RCC 7860 (cell line): ENCODE data around the gene CTSD.

Experiments
- DNase-seq: peaks from one replicate; pipeline ENCODE4 v3.0.0-alpha.2; 2015; ENCODE audit warnings: low spot score
- FAIRE-seq: peaks from 2 replicates; lab custom pipeline; 2012; peaks lifted over from hg19 to GRCh38; lab: Jason Lieb, UNC

The CTSD gene

DNA sequence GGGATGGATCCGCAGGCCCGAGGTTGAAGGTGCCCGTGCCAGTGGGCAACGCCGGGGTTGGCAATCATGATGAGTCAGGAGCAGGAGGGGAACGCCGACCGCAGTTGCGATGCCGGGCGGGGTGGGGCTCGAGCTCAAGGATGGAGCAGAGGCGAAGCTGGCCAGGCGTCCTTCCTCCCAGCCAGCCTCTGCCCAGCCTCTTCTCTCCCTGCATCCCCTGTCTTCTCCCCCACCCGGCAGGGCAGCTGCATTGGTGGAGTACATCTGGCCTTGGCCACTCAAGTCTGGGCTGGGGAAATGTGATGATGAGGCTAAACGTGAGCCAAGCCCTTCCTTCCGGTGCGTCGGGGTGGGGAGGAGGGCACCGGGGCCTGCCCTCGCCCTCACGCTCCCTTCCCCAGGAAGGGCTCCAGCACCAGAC lies 17.2 kb downstream of the CTSD start:
- FAIRE-seq (no peak), DNase-seq (no peak)

DNA sequence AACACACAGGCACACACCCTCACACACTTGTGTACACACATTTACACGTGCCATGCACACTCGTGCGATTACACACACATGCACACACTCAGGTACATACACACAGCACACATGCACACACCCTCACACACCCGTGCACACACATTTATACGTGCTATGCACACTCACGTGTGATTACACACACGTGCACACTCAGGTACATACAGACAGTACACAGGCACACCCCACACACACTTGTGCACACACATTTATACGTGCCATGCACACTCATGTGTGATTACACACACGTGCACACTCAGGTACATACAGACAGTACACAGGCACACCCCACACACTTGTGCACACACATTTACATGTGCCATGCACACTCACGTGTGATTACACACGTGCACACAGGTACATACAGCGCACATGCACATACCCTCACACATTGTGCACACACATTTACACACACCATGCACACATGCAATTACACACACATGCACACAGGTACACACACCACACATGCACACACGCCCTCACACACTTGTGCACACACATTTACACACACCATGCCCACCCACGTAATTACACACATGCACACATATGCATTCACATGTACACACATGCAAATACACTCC lies 17.9 kb downstream of the CTSD start:
- DNase-seq (no peak), FAIRE-seq (no peak)

DNA sequence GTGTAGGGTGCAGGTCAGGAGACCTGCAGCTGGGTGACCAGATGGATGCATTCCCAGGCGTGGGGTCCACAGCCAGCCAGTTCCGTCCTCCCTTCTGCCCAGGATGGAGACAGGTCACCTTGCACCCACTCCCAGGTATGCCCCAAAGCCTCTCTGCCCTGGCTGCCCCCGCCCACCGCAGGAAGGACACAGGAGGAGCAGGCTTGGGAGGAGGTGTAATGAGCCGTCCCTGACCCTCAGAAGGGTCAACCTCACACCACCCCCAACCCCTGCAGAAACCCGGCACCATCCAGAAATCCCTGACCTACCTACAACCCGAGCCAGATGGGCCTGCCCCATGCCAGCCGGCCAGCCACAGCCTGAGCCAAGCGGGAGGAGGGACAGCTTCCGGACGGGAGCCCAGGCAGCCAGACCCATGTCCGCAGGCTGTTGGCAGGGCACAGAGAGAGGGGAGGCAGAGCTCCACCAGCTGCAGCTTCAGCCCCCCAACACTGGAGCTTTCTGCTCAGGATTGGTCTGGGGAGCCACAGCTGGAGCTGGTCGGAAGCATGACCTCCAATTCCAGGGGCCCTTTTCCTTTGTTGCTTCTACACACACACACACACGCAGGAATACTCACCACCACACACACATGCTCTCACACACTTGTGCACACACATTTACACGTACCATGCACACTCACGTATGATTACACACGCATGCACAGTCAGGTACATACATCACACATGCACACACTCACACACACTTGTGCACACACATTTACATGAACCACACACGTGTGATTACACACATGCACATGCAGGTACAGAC lies 18.6 kb downstream of the CTSD start:
- DNase-seq (no peak), FAIRE-seq (no peak)

DNA sequence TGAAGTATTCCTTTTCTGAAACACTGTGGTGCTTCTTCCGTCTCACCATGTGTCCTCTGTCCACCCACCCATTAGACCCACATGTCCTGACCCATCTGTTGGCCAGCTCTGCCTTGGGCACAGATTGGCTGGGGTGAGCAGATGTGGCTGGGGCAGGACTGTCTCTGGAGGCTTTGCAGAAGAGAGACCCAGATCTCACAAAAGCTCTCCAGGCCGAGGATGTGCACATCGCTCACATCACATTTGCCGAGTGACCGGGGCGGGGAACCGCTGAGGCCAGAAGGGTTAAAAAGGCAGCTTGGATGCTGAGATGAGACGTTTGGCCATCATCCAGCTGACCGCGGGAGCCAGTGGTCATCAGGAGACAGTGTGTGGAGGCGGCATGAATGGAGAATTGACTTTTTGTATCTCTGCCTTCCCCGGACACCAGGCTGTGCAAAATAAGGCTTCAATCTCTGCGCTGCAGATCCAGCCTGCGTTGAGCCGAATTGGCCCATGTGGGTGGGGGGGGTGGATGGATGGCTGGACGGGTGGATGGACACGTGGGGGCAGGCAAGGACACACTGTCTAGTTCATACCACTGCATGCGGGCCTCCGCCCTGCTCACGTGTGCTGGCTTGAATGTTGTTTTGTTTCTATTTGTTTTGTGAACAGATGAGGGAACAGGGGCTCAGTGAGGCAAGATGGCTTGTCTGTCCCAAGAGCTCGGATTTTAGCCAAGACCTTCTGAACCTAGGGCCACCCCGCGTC lies 19.4 kb downstream of the CTSD start:
- DNase-seq (no peak), FAIRE-seq (no peak)

DNA sequence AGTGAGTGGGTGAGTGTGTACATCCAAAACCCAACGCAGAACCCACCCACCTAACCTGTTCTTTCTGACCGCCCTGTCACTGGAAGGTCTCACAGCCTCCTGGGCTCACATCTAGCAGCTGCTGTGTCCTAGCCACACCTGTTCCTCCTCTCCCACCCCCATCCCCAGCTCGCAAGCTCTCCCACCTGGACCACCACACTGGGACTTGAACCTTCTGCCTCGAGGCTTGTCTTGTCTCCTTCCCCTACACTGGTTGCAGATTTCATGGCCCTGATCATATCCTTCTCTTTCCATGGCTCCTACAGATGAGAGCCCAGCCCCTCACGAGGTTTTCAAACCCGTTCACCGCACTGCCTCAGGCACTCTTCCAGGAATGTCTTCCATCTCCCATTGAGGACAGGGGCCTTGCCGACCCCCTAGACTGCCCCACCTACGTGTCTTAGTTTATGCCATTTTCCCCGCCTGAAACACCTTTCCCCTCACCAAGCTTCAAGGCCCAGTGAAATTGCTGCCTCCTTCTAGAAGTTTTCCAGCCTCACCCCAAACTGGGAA lies 20.1 kb downstream of the CTSD start:
- FAIRE-seq, result no peak
- DNase-seq, result no peak

DNA sequence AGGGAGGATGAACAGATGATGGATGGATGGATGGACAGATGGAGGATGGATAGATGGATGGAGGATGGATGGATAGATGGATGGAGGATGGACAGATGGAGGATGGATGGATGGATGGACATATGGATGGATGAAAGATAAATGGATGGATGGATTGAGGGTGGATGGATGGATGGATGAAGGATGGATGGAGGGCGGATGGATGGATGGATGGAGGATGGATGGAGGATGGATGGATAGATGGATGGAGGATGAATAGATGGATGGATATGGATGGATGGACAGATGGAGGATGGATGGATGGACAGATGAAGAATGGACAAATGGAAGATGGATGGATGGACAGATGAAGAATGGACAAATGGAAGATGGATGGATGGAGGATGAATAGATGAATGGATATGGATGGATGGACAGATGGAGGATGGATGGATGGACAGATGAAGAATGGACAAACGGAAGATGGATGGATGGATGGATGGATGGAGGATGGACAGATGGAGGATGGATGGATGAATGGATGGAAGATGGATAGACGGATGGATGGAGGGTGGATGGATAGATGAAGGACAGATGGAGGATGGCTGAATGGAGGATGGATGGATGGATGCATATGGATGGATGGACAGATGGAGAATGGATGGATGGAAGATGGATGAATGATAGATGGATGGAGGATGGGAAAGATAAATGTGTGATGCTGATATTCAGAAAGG lies 20.7 kb downstream of the CTSD start:
- no peak for FAIRE-seq

DNA sequence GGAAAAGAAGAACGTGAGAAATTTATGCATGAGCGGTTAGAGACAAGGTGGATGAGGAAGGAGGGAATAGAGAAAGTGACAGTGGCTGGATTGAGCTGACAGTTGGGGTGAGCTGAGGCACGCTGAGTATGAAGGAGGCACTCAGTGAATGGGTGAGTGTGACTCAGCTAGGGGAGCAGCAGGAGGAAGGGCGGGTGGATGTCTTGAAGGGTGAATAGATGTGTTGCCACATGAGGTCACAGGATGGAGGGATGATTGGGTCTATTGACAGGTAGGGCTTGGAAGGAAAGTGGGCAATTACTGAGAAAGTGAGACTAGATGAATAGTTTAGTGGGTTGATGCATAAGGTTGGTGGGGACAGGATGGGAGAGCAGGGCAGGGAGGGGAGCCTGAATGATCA lies 21.4 kb downstream of the CTSD start:
- DNase-seq, result no peak
- no peak for FAIRE-seq

More for the DNA sequence above, 20.7 kb downstream of the CTSD start:
- no peak for DNase-seq

DNA sequence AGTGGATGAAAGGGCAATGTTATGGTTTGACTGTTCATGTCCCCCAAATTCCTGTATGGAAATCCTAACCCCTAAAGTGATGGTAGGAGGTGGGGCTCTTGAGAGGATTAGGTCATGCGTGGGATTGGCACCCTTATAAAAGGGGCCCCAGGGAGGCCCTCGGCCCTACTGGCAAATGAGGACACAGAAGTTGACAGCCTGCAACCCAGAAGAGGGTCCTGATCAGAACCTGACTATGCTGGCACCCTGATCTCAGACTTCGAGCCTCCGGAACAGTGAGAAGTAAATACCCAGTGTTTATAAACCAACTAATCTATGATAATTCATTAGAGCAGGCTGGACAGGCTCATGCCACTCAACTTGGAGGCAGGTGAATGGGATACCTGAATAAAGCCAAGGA lies 22.0 kb downstream of the CTSD start:
- no peak for DNase-seq
- no peak for FAIRE-seq

DNA sequence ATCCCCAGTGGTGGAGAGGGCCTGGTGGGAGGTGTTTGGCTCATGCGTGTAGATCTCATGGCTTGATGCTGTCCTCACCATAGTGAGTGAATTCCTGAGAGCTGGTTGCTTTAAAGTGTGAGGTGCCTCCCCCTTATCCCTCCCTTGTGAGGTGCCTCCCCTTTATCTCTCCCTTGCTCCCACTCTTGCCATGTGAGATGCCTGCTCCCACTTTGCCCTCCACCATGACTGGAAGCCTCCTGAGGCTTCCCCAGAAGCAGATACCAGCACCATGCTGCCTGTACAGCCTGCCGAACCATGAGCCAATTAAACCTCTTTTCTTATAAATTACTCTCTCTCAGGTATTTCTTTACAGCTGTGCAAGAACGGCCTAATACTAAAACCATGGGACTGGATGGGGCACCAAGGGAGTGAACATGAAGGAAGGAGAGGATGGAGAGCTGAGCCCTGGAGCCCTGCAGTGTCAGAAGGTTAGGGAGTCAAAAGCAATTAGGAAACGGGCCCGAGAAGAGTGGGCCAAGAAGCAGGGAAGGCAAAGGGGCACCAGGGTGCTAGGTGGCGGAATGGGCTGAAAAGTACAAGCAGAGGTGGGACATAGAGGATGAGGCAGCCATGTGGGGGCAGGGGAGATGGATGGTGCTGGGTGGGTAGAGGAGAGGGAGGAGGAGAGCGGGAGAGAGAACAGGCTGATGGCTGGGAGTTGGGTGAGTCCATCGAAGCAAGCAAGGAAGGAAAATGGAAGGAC lies 22.8 kb downstream of the CTSD start:
- FAIRE-seq, result no peak
- no peak for DNase-seq

DNA sequence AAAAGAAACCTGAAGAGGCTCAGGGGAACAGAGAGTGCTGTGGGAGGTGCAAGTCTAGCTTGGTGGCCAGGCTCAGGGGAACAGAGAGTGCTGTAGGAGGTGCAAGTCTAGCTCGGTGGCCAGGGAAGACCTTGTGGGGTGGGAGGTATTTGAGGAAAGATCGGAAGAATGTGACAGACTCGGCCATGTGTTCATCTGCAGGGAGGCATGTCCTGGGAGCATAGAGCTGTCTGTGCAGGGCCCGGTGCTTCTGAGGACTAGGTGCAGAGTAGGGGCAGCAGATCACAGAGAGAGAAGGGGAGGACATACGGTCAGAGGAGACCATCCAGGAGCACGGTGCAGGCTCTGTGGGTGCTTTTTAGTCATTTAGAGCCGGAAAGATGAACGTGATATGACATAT lies 24.2 kb downstream of the CTSD start:
- no peak for FAIRE-seq

DNA sequence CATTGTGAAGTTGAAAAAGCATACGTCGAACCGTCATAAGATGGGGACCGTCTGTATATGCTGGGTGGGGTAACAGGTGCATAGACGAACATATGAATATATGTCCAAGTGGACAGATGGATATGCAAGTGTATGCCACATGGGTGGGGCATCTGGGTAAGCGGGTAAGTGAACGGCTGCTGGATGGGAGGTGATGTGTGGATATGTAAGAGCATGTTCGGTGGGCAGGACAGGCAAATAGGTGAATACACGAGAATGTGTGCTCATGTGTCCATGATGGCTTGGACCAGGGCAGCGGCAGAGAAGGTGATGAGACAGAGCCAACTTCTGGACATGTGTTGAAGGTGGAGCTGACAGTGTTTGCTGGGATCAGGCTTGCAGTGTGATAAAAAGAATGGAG lies 25.3 kb downstream of the CTSD start:
- no peak for FAIRE-seq

More for the DNA sequence above, 24.2 kb downstream of the CTSD start:
- DNase-seq, result no peak

DNA sequence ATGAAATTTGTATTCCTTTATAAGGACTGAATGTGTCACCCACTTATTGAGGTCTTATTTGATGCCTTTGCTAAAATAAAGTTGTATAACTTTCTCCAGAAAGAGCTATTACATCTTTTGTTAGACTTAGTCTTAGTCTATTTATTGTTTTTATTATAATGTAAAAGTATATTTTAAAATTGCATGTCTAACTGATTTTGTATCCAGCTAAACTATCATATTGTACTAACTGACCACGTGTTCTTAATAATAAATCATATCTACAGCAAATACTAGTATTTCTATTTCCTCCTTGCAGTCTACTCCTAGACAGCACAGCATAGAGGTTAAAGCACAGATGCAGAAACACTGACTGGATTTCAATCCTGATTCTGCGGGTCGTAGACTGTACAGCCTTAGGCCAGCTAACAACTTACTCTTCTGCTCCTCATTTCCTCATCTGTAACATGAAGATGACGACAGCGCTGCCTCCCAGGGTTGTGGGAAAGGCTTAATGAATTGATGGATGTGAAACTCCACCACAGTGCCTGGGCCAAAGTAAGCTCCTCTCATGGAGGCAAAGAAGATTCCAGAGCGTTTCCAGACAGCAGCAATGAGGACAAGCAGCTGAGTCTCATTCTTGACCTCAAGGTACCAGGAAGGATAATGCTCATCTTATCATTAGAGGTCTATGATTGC lies 26.5 kb downstream of the CTSD start:
- no peak for FAIRE-seq

More for the DNA sequence above, 25.3 kb downstream of the CTSD start:
- DNase-seq, result no peak

DNA sequence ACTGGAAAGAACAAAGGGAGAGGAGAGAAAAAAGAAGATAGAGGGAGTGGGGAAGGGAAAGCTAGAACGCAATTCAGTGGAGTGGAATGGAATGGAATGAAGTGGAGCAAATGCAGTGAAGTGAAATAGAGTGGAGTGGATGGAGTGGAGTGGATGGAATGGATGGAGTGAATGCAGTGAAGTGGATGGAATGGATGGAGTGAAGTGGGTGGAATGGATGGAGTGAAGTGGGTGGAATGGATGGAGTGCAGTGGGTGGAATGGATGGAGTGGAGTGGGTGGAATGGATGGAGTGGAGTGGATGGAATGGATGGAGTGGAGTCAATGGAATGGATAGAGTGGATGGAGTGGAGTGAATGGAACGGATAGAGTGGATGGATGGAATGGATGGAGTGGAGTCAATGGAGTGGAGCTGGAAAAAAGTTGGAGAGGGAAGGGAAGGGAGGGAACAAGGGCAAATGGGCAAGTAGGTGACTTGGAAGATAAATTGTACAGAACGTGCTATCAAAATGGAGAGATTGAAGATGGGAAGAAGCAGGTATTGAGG lies 27.2 kb downstream of the CTSD start:
- DNase-seq (no peak), FAIRE-seq (no peak)

More for the DNA sequence above, 26.5 kb downstream of the CTSD start:
- DNase-seq, result no peak

DNA sequence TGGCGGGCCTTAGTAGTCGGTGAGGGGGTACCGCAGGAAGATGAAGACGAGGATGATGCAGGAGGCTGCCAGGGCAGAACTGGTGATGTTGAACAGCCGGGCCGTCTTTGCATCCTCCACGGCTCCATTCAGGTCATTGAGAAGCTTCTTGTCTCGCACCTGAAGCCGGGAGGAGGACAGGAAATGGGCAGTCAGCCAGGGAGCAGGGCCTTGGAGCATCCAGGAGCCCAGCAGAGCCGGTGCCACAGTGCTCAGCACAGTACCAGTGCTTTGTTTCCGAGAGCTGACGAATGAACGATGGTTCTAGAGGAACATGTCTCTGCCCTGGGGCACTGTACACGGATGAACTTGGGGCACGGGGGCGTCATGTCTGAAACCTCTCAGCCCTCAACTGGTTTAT lies 28.5 kb downstream of the CTSD start:
- FAIRE-seq, result no peak
- no peak for DNase-seq

DNA sequence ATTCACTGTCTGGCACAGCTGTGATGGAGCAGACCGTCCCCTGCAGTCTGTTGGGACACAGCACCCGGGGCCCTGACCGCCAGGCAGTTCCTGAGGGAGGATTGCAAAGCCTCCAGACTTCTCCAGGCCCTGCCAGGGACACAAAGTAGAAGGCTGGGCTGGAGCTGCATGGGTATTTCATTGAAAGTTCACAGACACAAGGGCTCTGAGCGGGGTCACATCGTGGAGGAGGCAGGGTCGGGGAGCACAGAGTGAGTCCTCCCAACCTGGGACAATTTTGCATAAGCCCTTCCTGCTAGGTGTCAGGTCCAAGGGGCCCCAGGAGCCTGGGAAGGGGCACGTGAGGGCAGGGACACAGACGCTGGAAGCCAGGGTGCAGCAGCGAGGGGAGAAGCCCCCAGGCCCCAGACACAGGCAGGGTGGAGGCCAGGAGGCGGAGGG lies 29.1 kb downstream of the CTSD start:
- FAIRE-seq, result no peak

DNA sequence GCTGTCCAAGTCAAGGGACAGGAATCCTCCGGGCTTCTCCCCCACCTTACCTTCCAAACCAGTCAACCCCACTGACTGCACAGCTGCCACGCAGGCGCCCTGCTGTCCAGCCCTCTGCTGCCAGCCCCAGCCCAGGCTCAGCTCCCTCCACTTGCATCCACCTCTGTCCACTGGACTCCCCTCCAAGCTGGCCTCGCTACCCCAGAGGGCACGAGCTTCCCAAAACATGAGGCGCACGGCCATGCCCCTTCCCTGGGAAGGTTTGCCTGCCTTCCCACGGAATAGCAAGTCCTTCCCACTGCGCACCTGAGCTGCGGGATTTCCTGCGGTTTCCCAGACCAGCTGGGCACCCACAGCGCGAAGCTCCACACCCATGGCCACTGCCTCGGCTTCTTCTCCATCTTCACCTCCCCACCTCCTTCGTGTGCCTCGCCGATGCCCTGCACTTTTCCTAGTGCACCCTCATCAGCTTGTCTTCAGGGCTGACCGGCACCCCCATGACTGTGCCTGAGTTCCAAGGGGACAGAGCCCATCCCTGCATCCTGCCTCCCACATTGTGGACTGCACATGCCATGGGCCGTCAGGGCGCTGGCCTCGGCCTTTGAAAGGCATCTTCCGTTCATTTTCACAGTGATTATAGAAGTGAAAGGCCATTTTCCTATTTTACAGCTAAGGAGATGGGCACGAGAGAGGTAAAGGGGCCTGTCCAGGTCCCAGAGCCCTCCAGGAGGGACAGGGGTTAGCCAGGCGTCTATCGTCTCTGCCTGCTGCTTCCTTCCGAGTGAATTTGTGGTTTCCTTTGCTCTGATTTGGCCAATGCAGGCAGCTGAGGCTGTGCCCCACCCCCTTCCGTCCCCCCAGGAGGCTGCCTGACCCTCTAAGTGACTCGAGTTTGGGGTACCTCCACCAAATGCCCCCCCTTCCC lies 29.7 kb downstream of the CTSD start:
- DNase-seq (no peak), FAIRE-seq (no peak)

More for the DNA sequence above, 29.1 kb downstream of the CTSD start:
- no peak for DNase-seq

DNA sequence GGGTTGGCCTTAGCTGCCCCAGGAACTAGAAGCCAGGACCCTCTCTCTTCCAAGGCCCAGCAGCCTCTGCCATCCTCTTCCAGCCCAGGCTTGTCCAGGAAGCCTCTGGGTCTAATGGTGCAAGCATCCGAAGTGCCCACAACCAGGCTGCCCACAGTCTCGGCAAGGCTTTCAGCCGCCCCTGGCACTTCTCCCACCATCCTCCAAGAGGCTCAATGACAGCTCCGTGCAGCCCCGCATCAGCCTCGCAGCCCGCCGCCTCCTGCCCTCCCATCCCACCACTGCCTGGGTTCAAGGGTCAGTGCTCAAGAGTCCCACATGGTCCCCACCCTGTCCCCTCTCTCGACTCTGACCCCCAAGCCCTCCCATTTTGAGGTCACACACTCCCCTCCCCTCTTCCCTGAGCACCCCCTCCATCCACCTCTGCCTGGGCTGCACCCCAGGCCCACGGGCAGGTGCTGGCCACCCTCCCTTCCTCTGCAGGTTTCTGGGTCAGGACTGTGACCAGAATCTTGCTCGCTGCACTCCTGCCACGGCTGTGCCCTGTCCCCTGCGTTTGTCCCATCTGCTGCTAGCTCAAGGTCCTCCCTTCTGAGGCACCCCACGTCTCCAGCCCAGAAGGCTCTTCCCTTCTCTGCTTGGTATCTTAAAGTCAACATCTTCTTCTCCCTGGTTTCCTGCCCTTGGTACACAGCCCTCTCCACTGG lies 30.6 kb downstream of the CTSD start:
- FAIRE-seq, result no peak
- DNase-seq, result no peak
